ENCODE data around the gene GCC1. TPM values are rescaled to one million over a fixed set of nuclear protein-coding genes. Genes with fewer than 3 reads are reported as not detected.

The GCC1 gene
- total RNA-seq, 1 experiment from 2014 or later, result 16.8 TPM

DNA sequence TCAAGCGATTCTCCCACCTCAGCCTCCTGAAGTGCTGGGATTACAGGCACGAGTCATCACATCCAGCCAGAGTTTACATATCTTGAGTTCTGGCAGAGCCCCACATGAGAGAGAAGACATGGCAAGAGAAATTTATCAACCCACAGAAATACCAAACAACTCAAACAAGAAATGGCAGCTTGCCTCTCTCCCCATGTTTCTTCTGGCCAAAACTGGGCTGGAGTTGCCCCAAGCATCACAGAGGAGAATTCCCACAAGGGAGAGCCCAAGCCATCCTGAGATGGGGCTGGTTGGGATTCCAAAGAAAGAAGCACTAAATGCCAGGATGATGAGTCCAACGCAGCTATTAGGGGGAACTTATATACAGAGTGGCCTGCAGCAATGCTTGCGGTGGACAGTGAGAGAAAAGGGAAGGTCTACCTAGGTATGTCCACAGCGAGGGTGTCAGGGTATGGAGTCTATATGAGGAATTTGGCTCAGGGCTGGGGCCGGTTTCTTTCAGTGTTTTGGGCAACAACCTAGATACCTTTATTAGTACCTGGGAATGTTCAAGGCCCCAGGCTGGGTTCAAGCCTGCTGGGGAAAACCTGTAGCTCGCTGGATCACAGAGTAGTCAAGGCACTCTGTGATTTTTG, 47.0 kb upstream of the GCC1 start:
- Histone ChIP-seq H3K4me2 (ENCODE audit: insufficient read depth, insufficient read length, low read length) (no peak overlapping the region), H3K56ac (ENCODE audit: insufficient read length, low read depth, low read length) (no peak overlapping the region), H4K20me1 (ENCODE audit: control insufficient read depth, insufficient read depth, insufficient read length) (no peaks in the 10 kb centered on the region), H2BK5ac (ENCODE audit: insufficient read length, low read length) (no peak overlapping the region), H2AK5ac (ENCODE audit: insufficient read length, low read length) (no peak overlapping the region), H3K79me1 (ENCODE audit: insufficient read depth, low read depth, low read length, poor library complexity, severe bottlenecking) (no peaks in the 10 kb centered on the region), H2BK15ac (ENCODE audit: low read depth, low read length) (no peak overlapping the region), H2BK120ac (ENCODE audit: low read depth, low read length, poor library complexity, severe bottlenecking) (no peak overlapping the region), H3K18ac (ENCODE audit: insufficient read length, low read depth, low read length) (no peak overlapping the region), H3K23ac (ENCODE audit: insufficient read length, low read depth, low read length) (no peak overlapping the region), H3K4ac (ENCODE audit: low read depth, low read length) (no peak overlapping the region), H3K9me3 (ENCODE audit: control insufficient read depth, low read depth, low read length) (no peaks in the 10 kb centered on the region), H4K8ac (replicated peaks; ENCODE audit: insufficient read length, low read depth, low read length) (no peak overlapping the region), H3K23me2 (ENCODE audit: insufficient read length, low read depth, low read length, poor library complexity, severe bottlenecking) (no peaks in the 10 kb centered on the region), H3T11ph (ENCODE audit: low read length) (no peak overlapping the region), H2BK12ac (ENCODE audit: insufficient read length, low read depth, low read length) (no peak overlapping the region), H4K5ac (ENCODE audit: insufficient read length, low read depth, low read length) (no peak overlapping the region), H3K79me2 (ENCODE audit: insufficient read depth, low read length) (no peaks in the 10 kb centered on the region), H3K27me3 (ENCODE audit: insufficient read depth, low read length) (no peaks in the 10 kb centered on the region), H3K14ac (ENCODE audit: insufficient read depth, low read length) (no peak overlapping the region), H2AFZ (ENCODE audit: low read length) (no peak overlapping the region), H3K9ac (ENCODE audit: extremely low read depth, insufficient read length, low read length) (no peak overlapping the region), H3K27ac (ENCODE audit: insufficient read length, low read depth, low read length) (no peak overlapping the region), H2BK20ac (ENCODE audit: low read depth, low read length, poor library complexity, severe bottlenecking) (no peak overlapping the region), H4K91ac (ENCODE audit: insufficient read length, low read depth, low read length) (no peak overlapping the region), H3K4me1 (ENCODE audit: insufficient read depth, low read length) (no peaks in the 10 kb centered on the region)
- no peaks in the 10 kb centered on the region for H3K36me3 Mint-ChIP-seq (ENCODE audit: insufficient read depth in 1 of 3, low read depth in 3 of 3)
- H3K9me3 Mint-ChIP-seq, result no peaks in the 10 kb centered on the region; a peak in 1 of 5 replicates
- no peak overlapping the region; a peak in 1 of 7 replicates for H3K27ac Mint-ChIP-seq
- TF ChIP-seq, protein P1, sequence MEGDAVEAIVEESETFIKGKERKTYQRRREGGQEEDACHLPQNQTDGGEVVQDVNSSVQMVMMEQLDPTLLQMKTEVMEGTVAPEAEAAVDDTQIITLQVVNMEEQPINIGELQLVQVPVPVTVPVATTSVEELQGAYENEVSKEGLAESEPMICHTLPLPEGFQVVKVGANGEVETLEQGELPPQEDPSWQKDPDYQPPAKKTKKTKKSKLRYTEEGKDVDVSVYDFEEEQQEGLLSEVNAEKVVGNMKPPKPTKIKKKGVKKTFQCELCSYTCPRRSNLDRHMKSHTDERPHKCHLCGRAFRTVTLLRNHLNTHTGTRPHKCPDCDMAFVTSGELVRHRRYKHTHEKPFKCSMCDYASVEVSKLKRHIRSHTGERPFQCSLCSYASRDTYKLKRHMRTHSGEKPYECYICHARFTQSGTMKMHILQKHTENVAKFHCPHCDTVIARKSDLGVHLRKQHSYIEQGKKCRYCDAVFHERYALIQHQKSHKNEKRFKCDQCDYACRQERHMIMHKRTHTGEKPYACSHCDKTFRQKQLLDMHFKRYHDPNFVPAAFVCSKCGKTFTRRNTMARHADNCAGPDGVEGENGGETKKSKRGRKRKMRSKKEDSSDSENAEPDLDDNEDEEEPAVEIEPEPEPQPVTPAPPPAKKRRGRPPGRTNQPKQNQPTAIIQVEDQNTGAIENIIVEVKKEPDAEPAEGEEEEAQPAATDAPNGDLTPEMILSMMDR (conservative IDR thresholded peaks at IDR 0.05), result no peak
- DNase-seq, result no peak
- peaks cover 3 to 11% of the 10 kb centered on the region in 2 experiments for H3K4me1 Mint-ChIP-seq
- no CpG with 5 or more reads among the region's 7 CpGs for WGBS (ENCODE audit: extremely low coverage, insufficient read length, low lambda C conversion rate)
- H3K4me3 Mint-ChIP-seq, result no peak overlapping the region
- peaks cover 16% of the 10 kb centered on the region for H3K27me3 Mint-ChIP-seq (ENCODE audit: low read depth)

Data from H9 (cell line).